ENCODE measurements around the gene TLCD2.

DNA sequence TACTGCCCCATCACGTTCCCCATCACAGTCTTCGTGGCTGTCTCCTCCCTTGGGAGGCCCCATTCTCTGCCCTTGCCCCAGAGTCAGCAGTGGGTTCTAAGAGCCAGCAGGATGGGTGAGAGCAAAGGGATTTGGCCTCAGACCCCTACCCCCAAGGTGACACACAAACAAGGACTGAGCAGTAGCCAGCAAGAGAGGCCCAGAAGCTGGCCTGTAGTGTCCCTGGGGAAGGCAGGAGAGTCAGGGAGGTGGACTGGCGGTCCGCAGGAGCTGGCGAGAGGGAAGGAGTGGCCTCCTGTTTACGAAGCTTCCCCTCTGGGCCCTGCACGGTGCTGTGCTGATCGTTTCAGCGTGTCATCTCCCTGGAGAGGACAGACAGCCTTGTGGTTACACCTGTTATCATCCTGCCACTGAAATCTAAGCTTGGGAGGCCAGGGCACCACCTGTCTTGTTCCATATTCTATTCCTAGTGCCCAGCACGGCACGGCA, 22.7 kb upstream of the TLCD2 start:
- TF ChIP-seq, protein P1, sequence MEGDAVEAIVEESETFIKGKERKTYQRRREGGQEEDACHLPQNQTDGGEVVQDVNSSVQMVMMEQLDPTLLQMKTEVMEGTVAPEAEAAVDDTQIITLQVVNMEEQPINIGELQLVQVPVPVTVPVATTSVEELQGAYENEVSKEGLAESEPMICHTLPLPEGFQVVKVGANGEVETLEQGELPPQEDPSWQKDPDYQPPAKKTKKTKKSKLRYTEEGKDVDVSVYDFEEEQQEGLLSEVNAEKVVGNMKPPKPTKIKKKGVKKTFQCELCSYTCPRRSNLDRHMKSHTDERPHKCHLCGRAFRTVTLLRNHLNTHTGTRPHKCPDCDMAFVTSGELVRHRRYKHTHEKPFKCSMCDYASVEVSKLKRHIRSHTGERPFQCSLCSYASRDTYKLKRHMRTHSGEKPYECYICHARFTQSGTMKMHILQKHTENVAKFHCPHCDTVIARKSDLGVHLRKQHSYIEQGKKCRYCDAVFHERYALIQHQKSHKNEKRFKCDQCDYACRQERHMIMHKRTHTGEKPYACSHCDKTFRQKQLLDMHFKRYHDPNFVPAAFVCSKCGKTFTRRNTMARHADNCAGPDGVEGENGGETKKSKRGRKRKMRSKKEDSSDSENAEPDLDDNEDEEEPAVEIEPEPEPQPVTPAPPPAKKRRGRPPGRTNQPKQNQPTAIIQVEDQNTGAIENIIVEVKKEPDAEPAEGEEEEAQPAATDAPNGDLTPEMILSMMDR (conservative IDR thresholded peaks at IDR 0.05; ENCODE audit: low read depth in 2 of 2): no peak
- TF ChIP-seq EZH2 (IDR thresholded peaks at IDR 0.05; ENCODE audit: low read depth, unreplicated experiment) (no peak), EZH2phosphoT487 (IDR thresholded peaks at IDR 0.05; ENCODE audit: unreplicated experiment) (no peak), POLR2AphosphoS5 (IDR thresholded peaks at IDR 0.05; ENCODE audit: low read depth) (no peak)
- TF ChIP-seq, protein P2, sequence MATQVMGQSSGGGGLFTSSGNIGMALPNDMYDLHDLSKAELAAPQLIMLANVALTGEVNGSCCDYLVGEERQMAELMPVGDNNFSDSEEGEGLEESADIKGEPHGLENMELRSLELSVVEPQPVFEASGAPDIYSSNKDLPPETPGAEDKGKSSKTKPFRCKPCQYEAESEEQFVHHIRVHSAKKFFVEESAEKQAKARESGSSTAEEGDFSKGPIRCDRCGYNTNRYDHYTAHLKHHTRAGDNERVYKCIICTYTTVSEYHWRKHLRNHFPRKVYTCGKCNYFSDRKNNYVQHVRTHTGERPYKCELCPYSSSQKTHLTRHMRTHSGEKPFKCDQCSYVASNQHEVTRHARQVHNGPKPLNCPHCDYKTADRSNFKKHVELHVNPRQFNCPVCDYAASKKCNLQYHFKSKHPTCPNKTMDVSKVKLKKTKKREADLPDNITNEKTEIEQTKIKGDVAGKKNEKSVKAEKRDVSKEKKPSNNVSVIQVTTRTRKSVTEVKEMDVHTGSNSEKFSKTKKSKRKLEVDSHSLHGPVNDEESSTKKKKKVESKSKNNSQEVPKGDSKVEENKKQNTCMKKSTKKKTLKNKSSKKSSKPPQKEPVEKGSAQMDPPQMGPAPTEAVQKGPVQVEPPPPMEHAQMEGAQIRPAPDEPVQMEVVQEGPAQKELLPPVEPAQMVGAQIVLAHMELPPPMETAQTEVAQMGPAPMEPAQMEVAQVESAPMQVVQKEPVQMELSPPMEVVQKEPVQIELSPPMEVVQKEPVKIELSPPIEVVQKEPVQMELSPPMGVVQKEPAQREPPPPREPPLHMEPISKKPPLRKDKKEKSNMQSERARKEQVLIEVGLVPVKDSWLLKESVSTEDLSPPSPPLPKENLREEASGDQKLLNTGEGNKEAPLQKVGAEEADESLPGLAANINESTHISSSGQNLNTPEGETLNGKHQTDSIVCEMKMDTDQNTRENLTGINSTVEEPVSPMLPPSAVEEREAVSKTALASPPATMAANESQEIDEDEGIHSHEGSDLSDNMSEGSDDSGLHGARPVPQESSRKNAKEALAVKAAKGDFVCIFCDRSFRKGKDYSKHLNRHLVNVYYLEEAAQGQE (IDR thresholded peaks at IDR 0.05; ENCODE audit: unreplicated experiment): no peak
- TF ChIP-seq, protein P3, sequence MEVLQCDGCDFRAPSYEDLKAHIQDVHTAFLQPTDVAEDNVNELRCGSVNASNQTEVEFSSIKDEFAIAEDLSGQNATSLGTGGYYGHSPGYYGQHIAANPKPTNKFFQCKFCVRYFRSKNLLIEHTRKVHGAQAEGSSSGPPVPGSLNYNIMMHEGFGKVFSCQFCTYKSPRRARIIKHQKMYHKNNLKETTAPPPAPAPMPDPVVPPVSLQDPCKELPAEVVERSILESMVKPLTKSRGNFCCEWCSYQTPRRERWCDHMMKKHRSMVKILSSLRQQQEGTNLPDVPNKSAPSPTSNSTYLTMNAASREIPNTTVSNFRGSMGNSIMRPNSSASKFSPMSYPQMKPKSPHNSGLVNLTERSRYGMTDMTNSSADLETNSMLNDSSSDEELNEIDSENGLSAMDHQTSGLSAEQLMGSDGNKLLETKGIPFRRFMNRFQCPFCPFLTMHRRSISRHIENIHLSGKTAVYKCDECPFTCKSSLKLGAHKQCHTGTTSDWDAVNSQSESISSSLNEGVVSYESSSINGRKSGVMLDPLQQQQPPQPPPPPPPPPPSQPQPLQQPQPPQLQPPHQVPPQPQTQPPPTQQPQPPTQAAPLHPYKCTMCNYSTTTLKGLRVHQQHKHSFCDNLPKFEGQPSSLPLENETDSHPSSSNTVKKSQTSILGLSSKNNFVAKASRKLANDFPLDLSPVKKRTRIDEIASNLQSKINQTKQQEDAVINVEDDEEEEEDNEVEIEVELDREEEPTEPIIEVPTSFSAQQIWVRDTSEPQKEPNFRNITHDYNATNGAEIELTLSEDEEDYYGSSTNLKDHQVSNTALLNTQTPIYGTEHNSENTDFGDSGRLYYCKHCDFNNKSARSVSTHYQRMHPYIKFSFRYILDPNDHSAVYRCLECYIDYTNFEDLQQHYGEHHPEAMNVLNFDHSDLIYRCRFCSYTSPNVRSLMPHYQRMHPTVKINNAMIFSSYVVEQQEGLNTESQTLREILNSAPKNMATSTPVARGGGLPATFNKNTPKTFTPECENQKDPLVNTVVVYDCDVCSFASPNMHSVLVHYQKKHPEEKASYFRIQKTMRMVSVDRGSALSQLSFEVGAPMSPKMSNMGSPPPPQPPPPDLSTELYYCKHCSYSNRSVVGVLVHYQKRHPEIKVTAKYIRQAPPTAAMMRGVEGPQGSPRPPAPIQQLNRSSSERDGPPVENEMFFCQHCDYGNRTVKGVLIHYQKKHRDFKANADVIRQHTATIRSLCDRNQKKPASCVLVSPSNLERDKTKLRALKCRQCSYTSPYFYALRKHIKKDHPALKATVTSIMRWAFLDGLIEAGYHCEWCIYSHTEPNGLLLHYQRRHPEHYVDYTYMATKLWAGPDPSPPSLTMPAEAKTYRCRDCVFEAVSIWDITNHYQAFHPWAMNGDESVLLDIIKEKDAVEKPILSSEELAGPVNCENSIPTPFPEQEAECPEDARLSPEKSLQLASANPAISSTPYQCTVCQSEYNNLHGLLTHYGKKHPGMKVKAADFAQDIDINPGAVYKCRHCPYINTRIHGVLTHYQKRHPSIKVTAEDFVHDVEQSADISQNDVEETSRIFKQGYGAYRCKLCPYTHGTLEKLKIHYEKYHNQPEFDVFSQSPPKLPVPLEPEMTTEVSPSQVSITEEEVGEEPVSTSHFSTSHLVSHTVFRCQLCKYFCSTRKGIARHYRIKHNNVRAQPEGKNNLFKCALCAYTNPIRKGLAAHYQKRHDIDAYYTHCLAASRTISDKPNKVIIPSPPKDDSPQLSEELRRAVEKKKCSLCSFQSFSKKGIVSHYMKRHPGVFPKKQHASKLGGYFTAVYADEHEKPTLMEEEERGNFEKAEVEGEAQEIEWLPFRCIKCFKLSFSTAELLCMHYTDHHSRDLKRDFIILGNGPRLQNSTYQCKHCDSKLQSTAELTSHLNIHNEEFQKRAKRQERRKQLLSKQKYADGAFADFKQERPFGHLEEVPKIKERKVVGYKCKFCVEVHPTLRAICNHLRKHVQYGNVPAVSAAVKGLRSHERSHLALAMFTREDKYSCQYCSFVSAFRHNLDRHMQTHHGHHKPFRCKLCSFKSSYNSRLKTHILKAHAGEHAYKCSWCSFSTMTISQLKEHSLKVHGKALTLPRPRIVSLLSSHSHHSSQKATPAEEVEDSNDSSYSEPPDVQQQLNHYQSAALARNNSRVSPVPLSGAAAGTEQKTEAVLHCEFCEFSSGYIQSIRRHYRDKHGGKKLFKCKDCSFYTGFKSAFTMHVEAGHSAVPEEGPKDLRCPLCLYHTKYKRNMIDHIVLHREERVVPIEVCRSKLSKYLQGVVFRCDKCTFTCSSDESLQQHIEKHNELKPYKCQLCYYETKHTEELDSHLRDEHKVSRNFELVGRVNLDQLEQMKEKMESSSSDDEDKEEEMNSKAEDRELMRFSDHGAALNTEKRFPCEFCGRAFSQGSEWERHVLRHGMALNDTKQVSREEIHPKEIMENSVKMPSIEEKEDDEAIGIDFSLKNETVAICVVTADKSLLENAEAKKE (CRISPR knock-in tag; IDR thresholded peaks at IDR 0.05): no peak

Data from GM23338 (cell line).